NT2/D1 (cell line): ENCODE results near the gene GUF1.

Experiments used
- SUZ12 ChIP-seq: IDR thresholded peaks from 2 replicates; pipeline ENCODE4 v1.6.1; 2011; ENCODE audit not compliant: insufficient read length, insufficient read depth; ENCODE audit errors: extremely low read depth
- YY1 ChIP-seq: IDR thresholded peaks from 2 replicates; pipeline ENCODE4 v1.6.1; 2011; ENCODE audit not compliant: insufficient read length, insufficient read depth
- ZNF274 ChIP-seq: IDR thresholded peaks from 2 replicates; pipeline ENCODE4 v1.6.1; 2011; ENCODE audit warnings: mild to moderate bottlenecking, low read depth, low read length

- TF ChIP-seq SUZ12 (no peak), YY1 (no peak), ZNF274 (no peak)
Observed at GRCh38 chr4:44668526-44668925, 9.7 kb upstream of the GUF1 start.
